HG02571 (cell line): ENCODE data around the gene IFITM2.
"Not testable (repeated sequence)": the region's sequence is repeated elsewhere in the genome, so short reads cannot be mapped to it uniquely, and the experiment has no call there.

ENCODE experiments used
- ATAC-seq: cut with Tn5 transposase; IDR thresholded peaks from one replicate; pipeline ENCODE4 v1.9.1; 2021; ENCODE audit warnings: mild to moderate bottlenecking, moderate library complexity; ENCODE audit not compliant: unreplicated experiment

The IFITM2 gene

DNA sequence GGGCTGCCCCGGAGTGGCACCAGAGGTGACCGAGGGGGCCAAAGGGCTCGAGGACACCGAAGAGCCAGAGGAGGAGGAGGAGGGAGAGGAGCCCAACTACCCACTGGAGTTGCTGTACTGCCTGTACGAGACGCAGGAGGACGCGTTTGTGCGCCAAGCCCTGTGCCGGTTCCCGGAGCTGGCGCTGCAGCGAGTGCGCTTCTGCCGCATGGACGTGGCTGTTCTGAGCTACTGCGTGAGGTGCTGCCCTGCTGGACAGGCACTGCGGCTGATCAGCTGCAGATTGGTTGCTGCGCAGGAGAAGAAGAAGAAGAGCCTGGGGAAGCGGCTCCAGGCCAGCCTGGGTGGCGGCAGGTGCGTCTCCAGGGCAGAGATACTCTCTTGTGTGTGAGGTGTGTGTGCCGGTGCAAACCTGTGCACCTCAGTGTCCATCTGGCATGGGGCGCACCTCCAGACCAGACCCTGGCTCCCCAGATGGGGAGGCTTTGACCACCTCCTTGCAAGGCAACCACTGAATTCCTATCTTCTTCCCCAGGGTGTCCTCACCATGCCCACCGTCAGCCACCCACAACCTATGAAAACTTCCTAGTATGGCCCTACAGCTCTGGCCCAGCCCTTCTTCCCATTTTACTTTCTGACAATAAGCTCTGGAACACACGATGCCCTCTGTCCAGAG, 26.0 kb upstream of the IFITM2 start:
- no peak for ATAC-seq

DNA sequence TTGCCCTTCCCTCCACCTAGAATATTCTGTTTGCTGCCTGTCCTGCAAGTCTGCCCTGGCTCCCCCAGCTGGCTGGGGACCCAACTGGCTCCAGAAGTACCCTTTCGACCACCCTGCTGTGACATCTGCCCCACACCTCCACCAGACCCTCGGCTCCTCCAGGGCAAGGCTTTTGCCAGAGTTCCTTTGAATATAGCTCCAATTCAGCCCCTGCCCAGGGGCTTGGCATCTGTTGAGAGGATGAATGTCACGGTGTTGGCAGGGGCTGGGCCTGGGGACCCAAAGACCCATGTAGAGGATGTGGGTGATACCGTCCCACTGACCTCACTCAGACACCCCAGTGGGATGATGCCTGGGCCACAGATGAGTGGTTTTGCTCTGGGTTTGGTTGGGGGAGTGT, 25.4 kb upstream of the IFITM2 start:
- ATAC-seq = no peak

DNA sequence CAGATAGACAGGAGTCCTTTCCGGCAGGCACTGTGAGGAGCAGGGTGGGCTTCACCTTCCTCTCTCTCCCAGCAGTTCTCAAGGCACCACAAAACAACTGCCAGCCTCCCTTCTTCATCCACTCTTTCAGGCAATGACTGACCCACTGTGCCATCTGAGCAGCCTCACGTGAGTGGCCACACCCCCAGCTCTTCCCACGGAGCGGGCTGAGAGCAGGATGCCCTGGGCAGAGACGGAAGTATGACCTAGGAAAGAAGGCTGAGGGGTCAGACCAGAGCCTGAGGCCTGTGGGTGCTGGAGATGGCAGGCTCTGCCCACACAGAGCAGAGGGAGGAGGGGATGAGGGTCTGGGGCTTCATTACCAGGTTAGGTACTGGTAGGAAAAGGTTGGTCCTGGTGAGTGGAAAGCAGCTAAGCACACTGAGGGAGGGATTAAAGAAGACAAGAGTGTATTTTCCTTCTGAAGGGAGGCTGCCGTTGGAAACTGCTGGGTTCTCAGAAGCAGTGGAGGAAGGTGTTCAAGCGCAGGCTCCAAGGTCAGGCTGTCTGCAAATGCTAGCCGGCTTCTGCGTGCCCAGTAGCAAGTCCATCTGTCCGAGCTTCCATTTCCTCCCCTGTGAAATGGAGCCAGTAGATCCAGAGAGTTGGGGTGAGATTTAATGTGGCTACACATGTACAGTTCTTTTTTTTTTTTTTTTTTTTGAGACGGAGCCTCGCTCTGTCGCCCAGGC, 24.8 kb upstream of the IFITM2 start:
- ATAC-seq = no peak

DNA sequence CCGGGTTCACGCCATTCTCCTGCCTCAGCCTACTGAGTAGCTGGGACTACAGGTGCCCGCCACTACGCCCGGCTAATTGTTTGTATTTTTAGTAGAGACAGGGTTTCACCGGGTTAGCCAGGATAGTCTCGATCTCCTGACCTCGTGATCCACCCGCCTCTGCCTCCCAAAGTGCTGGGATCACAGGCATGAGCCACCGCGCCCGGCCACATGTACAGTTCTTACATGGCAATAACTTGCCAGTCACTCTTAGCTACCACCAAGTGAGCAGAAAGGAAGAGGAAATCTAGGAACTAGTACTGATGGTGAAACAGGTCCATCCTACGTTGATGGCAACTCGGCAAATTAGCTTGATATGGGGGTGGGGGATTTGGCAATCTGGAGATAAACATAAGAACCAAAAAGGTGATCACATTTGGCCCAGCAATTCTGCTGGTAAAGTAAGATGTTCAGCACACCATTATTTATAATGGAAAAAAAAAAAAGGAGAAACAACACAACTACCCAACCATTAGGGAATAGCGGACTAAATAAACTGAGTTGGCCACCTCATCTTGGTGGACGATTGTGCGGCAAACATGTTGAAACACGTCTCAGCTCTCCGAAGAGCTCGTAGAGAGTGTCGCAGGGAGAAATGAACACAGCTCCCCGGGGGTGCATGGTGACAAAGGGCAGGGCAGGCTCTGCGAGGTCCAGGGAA, 24.1 kb upstream of the IFITM2 start:
- no peak for ATAC-seq

DNA sequence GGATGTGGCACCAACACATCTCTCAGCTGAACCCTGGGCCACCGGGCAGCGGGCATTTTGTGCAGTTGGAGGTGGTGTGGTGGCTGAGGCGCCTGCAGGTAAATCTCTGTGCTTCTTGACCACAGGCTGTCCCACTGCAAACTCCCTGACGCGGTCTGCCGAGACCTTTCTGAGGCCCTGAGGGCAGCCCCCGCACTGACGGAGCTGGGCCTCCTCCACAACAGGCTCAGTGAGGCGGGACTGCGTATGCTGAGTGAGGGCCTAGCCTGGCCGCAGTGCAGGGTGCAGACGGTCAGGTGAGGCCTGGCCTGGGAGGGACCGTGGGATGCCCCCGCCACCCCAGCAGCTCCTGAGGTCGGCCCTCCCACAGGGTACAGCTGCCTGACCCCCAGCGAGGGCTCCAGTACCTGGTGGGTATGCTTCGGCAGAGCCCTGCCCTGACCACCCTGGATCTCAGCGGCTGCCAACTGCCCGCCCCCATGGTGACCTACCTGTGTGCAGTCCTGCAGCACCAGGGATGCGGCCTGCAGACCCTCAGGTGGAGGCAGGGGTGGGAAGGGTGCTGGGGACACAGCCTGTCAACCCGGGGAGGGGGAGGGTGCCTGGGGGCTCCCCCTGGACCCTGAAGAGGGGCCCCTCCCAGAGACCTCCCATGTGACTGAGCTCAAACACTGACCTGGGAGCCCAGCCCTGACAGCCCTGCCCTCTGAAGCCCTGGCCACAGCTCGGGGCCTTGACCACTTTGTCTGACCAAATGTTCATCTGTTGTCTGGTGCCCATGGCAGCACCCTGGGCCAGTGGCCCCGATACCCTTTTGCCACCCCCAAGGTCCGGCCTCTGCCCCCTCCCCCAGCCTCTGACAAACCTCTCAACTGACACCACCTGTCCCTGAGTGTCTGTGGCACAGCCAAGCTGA, 23.3 kb upstream of the IFITM2 start:
- ATAC-seq = no peak

DNA sequence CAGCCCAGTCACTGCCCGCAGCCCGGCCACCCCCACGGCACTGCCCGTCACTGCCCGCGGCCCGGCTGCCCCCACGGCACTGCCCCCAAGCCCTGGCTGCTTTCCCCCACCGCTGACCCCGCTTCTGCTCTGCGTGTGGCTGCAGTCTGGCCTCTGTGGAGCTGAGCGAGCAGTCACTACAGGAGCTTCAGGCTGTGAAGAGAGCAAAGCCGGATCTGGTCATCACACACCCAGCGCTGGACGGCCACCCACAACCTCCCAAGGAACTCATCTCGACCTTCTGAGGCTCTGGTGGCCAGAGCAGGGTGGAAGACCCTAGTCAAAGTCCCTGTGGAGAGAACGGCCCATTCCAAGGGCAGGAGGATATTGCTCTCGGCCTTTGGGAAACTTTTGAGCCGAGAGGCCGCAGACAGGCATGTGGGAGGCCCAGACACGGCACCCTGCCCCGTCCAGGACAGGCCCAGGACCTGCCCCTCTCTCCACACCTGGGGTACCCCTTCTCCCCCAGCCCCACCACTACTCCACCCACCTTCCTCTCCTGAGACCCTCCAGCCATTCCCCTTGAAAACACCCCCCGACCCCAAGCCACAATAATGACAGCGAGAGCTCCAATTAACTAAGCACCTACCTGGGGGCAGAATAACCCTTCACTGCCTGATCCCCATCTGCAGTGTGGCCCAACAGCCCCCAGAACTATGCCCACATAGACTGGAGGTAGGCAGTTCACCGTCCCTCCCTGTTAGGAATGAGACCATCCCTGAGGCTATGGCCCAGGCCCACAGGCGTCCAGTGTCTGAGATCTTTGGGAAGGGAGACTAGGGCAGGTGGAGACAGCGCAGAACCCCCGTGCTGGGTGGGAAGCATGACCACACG, 22.4 kb upstream of the IFITM2 start:
- no peak for ATAC-seq

DNA sequence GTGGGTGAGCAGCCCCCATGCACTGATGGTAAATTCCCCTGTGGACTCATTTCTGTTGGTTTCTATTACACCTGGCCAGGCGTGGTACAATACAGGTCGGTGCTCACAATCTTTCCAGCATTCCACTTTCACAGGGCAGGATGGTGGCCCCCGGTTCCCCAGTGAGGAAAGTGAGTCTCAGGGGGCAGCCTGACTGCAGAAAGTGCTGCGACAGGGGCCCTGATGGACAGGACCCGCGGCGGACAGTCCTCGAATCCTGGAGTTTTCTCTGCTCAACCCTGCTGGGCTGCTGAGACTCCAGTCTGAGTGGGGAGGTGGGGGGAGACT, 21.8 kb upstream of the IFITM2 start:
- ATAC-seq = no peak

DNA sequence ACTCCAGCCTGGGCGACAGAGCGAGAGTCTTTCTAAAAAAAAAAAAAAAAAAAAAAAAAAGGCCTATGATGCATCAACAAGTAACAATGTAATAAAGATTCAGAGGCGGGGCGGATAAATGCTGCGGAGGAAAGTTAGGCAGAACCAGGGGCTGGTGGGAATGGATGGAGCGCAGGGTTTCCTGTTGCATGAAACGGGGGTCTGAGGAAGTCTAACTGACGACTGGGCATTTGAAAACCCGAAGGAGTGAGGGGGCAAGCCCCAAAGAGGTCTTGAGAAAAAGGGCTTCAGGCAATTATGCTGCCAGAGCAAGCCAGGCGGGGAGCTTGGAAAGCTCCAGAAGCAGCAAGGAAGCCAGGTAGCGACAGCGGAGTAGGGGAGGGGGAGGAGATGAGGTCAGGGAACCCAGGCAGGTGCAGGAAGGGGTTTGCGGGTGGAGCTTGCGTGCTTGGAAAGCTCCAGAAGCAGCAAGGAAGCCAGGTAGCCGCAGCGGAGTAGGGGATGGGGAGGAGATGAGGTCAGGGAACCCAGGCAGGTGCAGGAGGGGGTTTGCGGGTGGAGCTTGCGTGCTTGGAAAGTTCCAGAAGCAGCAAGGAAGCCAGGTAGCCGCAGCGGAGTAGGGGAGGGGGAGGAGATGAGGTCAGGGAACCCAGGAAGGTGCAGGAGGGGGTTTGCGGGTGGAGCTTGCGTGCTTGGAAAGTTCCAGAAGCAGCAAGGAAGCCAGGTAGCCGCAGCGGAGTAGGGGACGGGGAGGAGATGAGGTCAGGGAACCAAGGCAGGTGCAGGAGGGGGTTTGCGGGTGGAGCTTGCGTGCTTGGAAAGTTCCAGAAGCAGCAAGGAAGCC, 20.4 kb upstream of the IFITM2 start:
- ATAC-seq = not testable (repeated sequence)

DNA sequence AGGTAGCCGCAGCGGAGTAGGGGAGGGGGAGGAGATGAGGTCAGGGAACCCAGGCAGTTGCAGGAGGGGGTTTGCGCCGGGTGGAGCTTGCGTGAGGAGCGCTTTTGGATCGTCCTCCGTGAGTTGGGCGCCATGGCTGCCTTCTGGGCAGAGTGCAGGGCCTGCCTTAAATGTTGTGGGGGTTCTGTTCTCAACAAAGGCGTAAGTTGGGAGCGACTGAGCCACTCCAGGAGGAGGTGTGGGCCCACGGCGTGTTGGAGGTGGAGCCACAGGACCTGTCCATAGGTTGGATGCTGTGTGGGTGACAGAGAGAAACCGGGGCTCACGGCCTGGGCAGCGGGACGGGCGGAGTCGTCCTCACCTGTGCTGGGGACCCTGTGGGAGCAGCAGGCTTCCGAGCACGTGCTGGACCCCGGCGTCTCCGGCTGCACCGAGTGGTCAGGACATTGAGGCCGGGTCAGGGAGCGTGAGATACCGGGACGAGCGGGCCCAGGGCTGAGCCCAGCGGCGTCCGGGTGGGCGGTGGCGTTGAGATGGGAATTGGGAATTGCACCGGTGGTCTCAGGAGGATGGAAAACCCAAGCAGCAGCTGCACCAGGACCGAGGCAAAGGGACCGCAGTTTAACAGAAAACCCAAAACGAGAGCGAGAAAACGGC, 19.7 kb upstream of the IFITM2 start:
- no peak for ATAC-seq

DNA sequence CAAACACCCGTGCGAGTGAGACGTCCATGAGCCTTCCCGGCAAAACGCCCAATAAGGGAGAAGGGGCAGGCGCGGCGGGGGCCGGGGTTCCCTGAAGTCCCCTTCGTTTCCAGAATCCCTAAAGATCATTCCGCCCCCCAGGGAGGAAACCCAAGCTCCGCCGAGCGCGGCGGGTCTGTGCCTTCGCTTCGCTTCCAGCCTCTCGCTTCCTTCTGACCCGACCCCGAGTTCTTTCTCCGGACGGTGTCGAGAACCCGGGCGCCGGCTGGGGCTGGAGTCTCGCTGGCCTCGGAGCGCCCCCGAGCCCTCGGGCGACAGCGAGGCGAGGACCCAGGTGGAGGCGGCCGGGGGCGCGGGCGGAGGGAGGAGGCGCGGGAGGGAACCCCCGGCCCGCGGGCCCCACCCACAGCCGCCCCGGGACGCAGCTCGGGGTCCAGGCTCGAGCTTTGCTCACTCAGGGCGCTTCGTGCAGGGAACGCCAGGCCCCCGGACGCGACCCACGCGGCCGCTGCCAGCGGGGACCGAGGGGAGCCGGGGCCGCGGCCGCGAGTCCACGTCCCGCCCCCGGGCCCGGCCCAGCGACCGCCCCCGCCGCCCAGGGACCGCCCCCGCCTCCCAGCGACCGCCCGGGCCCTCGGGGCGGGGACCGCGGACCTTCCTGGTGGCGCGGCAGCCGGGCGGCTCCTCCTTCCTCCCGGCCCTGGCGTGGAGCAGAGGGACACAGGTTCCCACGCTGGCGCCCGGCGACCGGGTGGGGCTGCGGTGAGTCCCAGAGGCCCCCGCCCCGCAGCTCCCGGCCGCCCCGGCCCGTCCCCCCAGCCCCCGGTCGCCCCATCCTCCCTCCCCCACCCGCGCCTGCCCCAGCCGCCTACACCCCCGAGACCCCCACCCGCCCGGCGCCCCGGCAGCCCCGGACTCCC, 18.9 kb upstream of the IFITM2 start, which contains the start of gene PGGHG:
Gene PGGHG, plus strand, starts transcription at position 649 of the 920 bp plus-strand sequence. CDS start 691 bp downstream, outside the sequence.
- ATAC-seq = no peak

DNA sequence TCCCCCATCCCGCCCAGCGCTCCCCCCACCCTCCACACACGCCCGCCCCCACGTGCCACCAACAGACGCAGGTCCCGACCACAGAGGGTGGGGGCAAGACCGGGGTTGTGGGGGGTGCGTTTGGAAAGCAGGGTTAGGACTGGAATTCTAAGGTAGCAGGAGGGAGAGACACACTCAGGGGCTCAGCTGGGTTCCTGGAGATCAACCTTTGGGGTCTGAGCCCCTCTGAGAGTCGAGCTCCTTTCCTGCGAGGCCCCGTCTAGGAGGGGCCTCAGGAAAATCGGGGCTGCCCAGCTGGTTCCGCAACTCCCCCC, 18.3 kb upstream of the IFITM2 start:
- no peak for ATAC-seq

DNA sequence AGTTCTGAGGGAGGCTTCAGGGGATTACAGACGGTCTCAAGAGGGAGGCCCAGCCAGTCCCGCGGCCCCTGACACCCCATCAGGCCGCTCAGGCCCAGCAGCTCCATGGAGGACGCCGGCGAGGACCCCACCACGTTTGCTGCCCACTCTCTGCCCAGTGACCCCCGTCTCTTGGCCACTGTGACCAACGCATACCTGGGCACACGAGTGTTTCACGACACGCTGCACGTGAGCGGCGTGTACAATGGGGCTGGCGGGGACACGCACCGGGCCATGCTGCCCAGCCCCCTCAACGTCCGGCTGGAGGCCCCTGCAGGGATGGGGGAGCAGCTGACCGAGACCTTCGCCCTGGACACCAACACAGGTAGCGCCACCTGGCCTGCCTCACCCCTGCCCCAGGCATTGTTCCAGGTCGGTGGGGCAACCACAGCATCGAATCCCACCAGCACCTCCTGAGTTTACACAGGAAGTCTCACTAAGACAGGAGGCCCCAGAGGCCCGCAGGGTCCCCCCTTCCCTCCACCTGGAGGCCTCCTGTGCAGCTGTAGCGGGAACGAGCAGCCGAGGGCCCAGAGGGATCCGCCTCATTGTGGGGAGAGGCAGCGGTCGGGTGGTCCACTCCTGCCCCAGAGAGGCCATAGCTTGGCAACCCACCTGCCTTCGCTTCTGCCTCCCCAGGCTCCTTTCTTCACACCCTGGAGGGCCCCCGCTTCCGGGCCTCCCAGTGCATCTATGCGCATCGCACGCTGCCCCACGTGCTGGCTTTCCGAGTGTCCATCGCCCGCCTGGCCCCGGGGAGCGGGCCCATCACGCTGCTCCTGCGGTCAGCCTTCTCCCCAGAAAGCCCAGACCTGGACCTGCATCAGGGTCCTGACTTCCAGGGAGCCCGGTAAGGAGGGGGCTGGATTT, 17.6 kb upstream of the IFITM2 start:
- ATAC-seq = no peak

DNA sequence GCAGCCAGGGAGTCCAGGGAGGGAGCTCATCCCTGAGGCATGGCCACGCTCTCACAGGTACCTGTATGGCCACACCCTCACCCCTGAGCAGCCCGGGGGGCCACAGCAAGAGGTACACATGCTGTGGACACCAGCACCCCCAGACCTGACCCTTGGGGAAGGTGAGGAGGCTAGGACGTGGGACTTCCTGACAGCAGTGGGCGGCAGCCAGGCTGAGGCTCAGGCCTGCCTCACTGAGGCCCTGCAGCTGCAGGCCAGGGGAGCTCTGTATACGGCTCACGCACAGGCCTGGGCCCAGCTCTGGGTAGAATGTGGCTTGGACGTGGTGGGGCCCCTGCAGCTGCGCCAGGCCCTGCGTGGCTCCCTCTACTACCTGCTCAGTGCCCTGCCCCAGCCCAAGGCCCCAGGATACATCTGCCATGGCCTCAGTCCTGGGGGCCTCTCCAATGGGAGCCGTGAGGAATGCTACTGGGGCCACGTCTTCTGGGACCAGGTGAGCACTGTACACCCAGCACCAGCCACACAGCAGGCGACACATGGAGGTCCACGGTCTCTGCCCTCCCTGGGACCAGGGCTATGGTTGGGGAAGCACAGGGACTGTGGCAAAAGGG, 16.9 kb upstream of the IFITM2 start:
- no peak for ATAC-seq

DNA sequence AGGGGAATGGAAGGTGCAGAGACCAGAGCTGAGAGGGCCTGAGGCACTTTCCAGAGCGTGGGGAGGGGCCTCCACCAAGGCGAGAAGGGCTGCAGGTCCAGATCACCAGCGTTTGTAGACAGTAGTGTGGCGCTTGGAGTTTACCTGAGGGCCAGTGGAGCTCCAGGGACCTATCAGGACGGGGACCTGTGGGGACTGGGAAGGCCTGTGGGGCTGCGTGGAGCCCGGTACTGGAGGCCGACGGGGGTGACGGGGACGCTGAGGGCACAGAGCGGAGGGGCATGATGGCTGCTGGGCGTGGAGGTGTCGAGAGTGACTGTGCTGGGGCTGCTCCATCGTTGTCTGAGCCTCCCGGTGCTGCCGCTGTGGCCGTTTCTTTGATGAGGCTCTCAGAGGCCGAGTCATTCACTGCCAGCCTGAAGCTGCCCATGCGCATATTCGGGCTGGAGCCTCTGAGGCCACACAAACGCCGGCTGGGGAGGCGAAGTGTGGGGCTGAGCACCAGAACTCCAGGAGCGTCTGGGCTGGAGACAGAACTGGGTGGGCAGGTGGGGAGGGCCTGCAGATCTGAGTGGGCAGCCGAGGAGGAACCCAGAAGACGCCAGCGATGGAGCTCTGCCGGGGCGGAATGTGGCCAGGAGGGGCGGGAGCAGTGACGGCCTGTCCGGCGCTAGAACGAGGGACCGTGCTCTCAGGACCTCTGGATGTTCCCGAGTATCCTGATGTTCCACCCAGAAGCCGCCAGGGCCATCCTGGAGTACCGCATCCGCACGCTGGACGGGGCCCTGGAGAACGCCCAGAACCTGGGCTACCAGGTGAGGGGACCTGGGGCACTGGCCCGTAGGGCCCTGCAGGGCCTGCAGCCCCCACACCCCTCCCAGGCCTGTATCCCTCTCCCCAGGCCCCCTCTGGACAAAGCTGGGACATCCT, 16.1 kb upstream of the IFITM2 start:
- ATAC-seq = no peak
